Osteocyte (in vitro differentiated cells): ENCODE results near the gene PRTFDC1. TPM values are rescaled to one million over a fixed set of nuclear protein-coding genes. Genes with fewer than 3 reads are reported as not detected.
"Not testable (repeated sequence)": the region's sequence is repeated elsewhere in the genome, so short reads cannot be mapped to it uniquely, and the experiment has no call there.

Experiments
- DNase-seq: peaks from one replicate; pipeline ENCODE4 v3.0.0; 2021; ENCODE audit warnings: mixed read lengths; ENCODE audit not compliant: unreplicated experiment; ENCODE audit errors: extremely low spot score
- H3K27ac Mint-ChIP-seq: one replicate; pipeline ENCODE4 v1.8.0; 2021; ENCODE audit warnings: mild to moderate bottlenecking, mixed read lengths; ENCODE audit not compliant: unreplicated experiment
- H3K27me3 Mint-ChIP-seq: one replicate; pipeline ENCODE4 v1.8.0; 2021; ENCODE audit warnings: mixed read lengths; ENCODE audit not compliant: unreplicated experiment
- H3K36me3 Mint-ChIP-seq: one replicate; pipeline ENCODE4 v1.8.0; 2021; ENCODE audit warnings: mixed read lengths; ENCODE audit not compliant: unreplicated experiment
- H3K4me1 Mint-ChIP-seq: one replicate; pipeline ENCODE4 v1.8.0; 2021; ENCODE audit warnings: mixed read lengths; ENCODE audit not compliant: unreplicated experiment
- H3K4me3 Mint-ChIP-seq: one replicate; pipeline ENCODE4 v1.8.0; 2021; ENCODE audit warnings: mild to moderate bottlenecking, moderate library complexity, mixed read lengths; ENCODE audit not compliant: unreplicated experiment
- H3K9me3 Mint-ChIP-seq: one replicate; pipeline ENCODE4 v1.8.0; 2021; ENCODE audit warnings: mixed read lengths; ENCODE audit not compliant: unreplicated experiment
- CTCF ChIP-seq: fragments of 200-600 bp; sonication (generic); IDR thresholded peaks from 2 replicates; pipeline ENCODE4 v1.5.0; 2021; ENCODE audit warnings: antibody characterized with exemption, mild to moderate bottlenecking, moderate library complexity
- total RNA-seq: library from RNA; stranded (reverse); gene quantifications from 2 replicates; pipeline ENCODE4 v1.2.1, GENCODE V29; 2021

PRTFDC1 gene
- total RNA-seq, 1 donor from 2014 or later, result 4.4 TPM

- TF ChIP-seq CTCF, result no peak
- no peak overlapping the region for H3K4me3 Mint-ChIP-seq
- H3K36me3 Mint-ChIP-seq, result peaks cover 12% of the 10 kb centered on the region
- no peak overlapping the region for H3K27ac Mint-ChIP-seq
- no peaks in the 10 kb centered on the region for H3K27me3 Mint-ChIP-seq
- no peak for DNase-seq
- peaks cover 29% of the 10 kb centered on the region for H3K4me1 Mint-ChIP-seq
- H3K9me3 Mint-ChIP-seq, result peaks cover 11% of the 10 kb centered on the region
Measured at GRCh38 chr10:24928163-24928562, 24.2 kb downstream of the PRTFDC1 start.

- no peak for TF ChIP-seq CTCF
- Mint-ChIP-seq H3K4me1 (peaks cover 31% of the 10 kb centered on the region), H3K27ac (no peak overlapping the region), H3K4me3 (no peak overlapping the region), H3K27me3 (no peaks in the 10 kb centered on the region), H3K9me3 (peaks cover 11% of the 10 kb centered on the region), H3K36me3 (peaks cover 12% of the 10 kb centered on the region)
- DNase-seq, result no peak
Measured at GRCh38 chr10:24926557-24926956, 25.8 kb downstream of the PRTFDC1 start.

GRCh38 chr10:24925799-24926198 is 26.6 kb downstream of the PRTFDC1 start:
- H3K9me3 Mint-ChIP-seq, result peaks cover 11% of the 10 kb centered on the region
- H3K4me1 Mint-ChIP-seq, result peaks cover 39% of the 10 kb centered on the region
- no peak for TF ChIP-seq CTCF
- H3K4me3 Mint-ChIP-seq, result no peak overlapping the region
- no peak overlapping the region for H3K27ac Mint-ChIP-seq
- no peaks in the 10 kb centered on the region for H3K27me3 Mint-ChIP-seq
- H3K36me3 Mint-ChIP-seq, result peaks cover 10% of the 10 kb centered on the region
- no peak for DNase-seq

GRCh38 chr10:24924483-24924882 is 27.9 kb downstream of the PRTFDC1 start:
- not testable (repeated sequence) for H3K4me3 Mint-ChIP-seq, DNase-seq, H3K36me3 Mint-ChIP-seq, H3K27me3 Mint-ChIP-seq, H3K27ac Mint-ChIP-seq
- H3K9me3 Mint-ChIP-seq, result peaks cover 11% of the 10 kb centered on the region
- peaks cover 28% of the 10 kb centered on the region for H3K4me1 Mint-ChIP-seq

- not testable (repeated sequence) for H3K36me3 Mint-ChIP-seq, H3K27me3 Mint-ChIP-seq, H3K4me3 Mint-ChIP-seq, DNase-seq
- Mint-ChIP-seq H3K4me1 (peaks cover 19% of the 10 kb centered on the region), H3K9me3 (peaks cover 11% of the 10 kb centered on the region), H3K27ac (peak overlapping the region; percentile 95)
Measured at GRCh38 chr10:24922222-24922868, 30.1 kb downstream of the PRTFDC1 start.

GRCh38 chr10:24920907-24921881 is 31.2 kb downstream of the PRTFDC1 start:
- H3K4me3 Mint-ChIP-seq, result no peak overlapping the region

GRCh38 chr10:24920192-24920591 is 32.2 kb downstream of the PRTFDC1 start:
- not testable (repeated sequence) for DNase-seq, H3K27me3 Mint-ChIP-seq, H3K36me3 Mint-ChIP-seq, H3K27ac Mint-ChIP-seq, H3K4me3 Mint-ChIP-seq
- Mint-ChIP-seq H3K4me1 (peaks cover 10% of the 10 kb centered on the region), H3K9me3 (peaks cover 11% of the 10 kb centered on the region)

More at GRCh38 chr10:24920907-24921881, 31.2 kb downstream of the PRTFDC1 start:
- no peak for DNase-seq
- Mint-ChIP-seq H3K27me3 (no peaks in the 10 kb centered on the region), H3K27ac (peak overlapping the region; percentile 95), H3K36me3 (peaks cover 10% of the 10 kb centered on the region), H3K9me3 (peaks cover 11% of the 10 kb centered on the region), H3K4me1 (peaks cover 10% of the 10 kb centered on the region)
- no peak for TF ChIP-seq CTCF

- Mint-ChIP-seq H3K4me1 (peaks cover 10% of the 10 kb centered on the region), H3K9me3 (peaks cover 10% of the 10 kb centered on the region)
- H3K36me3 Mint-ChIP-seq, H3K4me3 Mint-ChIP-seq, H3K27me3 Mint-ChIP-seq, H3K27ac Mint-ChIP-seq, DNase-seq: not testable (repeated sequence)
Measured at GRCh38 chr10:24919629-24920028, 32.8 kb downstream of the PRTFDC1 start.
